ENCODE measurements around the gene PHC2. TPM values are rescaled to one million over a fixed set of nuclear protein-coding genes. Genes with fewer than 3 reads are reported as not detected.

Gene PHC2
- total RNA-seq, 1 experiment from 2014 or later: 176 TPM

GRCh38 chr1:33366762-33367484 is 64.0 kb downstream of the PHC2 start:
- no peak overlapping the region for H2AFZ ChIP-seq (ENCODE audit: low read depth, low read length, poor library complexity, severe bottlenecking)
- H3K4me1 ChIP-seq (ENCODE audit: control insufficient read depth in 1 of 2, insufficient read depth in 2 of 2, low read length in 2 of 2): 0 out of 4 replicates have a peak, but pooled peaks cover 0 to 3% of the 10 kb centered on the region in 2 experiments
- POLR2A ChIA-PET: no interaction called here
- no peaks in the 10 kb centered on the region for H4K20me1 ChIP-seq (ENCODE audit: insufficient read depth)
- H3K27me3 ChIP-seq (ENCODE audit: insufficient read depth, low read length): no peaks in the 10 kb centered on the region
- peaks cover 36 to 66% of the 10 kb centered on the region in 2 experiments; a peak in 3 of 4 replicates for H3K36me3 ChIP-seq (ENCODE audit: control insufficient read depth in 1 of 2, insufficient read depth in 2 of 2, low read length in 2 of 2)
- no peak overlapping the region; the same call in 1 of the 2 replicates for H3K27ac ChIP-seq (ENCODE audit: low read depth, low read length)
- H3K9ac ChIP-seq (ENCODE audit: low read length): no peak overlapping the region
- intact Hi-C loops (cut with micrococcal nuclease): loop anchor here (5.0 to 10.0 kb wide), 2 partner anchors 105 to 152 kb away; partner anchors contain the start of gene ZSCAN20
- no TSS peak for BruUV-seq (replicated peaks)
- H3K4me3 ChIP-seq (replicated peaks in 1 of 2; ENCODE audit: low read depth in 1 of 2, low read length in 2 of 2): no peak overlapping the region
- ATAC-seq: no peak
- H3K9me2 ChIP-seq (ENCODE audit: insufficient read depth): no peaks in the 10 kb centered on the region
- DNase-seq (ENCODE audit: low read depth, low spot score): no peak
- RAD21 ChIA-PET (ENCODE audit: low non-redundant PET in 1 of 2, low total read pairs in 2 of 2, uncharacterized antibody in 2 of 2, unreplicated experiment in 2 of 2): interaction anchor here in 1 of 2 experiments (0.6 kb wide), 1 partner anchor 89 kb away, joined by 3 read pairs; no protein-coding TSS in a partner anchor
- no peaks in the 10 kb centered on the region for H3K9me3 ChIP-seq (ENCODE audit: control insufficient read depth in 1 of 2, insufficient read depth in 1 of 2, low read depth in 1 of 2, low read length in 2 of 2)
- TF ChIP-seq POLR2A (IDR thresholded peaks at IDR 0.05; ENCODE audit: borderline replicate concordance, extremely low read depth, insufficient read depth, insufficient read length): no peak
- TF ChIP-seq SP1 (IDR thresholded peaks at IDR 0.05; ENCODE audit: low read depth): no peak
- no peak for TF ChIP-seq FOSL1 (IDR thresholded peaks at IDR 0.05; ENCODE audit: low read depth)
- no peak for TF ChIP-seq CTCF (IDR thresholded peaks at IDR 0.05 in 2 of 3, conservative IDR thresholded peaks at IDR 0.05 in 1 of 3; ENCODE audit: borderline replicate concordance in 1 of 3, insufficient read depth in 1 of 3, low read depth in 2 of 3, low read length in 2 of 3)
- no peak for TF ChIP-seq YY1 (IDR thresholded peaks at IDR 0.05; ENCODE audit: extremely low read depth, insufficient replicate concordance, low read depth, low read length)
- no peak for TF ChIP-seq CBX3 (IDR thresholded peaks at IDR 0.05; ENCODE audit: low read depth)
- TF ChIP-seq ELF1 (IDR thresholded peaks at IDR 0.05; ENCODE audit: borderline replicate concordance, low read depth): no peak
- TF ChIP-seq SRF (IDR thresholded peaks at IDR 0.05; ENCODE audit: low read depth): no peak
- no peak for TF ChIP-seq ZFX (IDR thresholded peaks at IDR 0.05)
- TF ChIP-seq POLR2AphosphoS5 (IDR thresholded peaks at IDR 0.05; ENCODE audit: low read depth, low read length): no peak
- no peak for TF ChIP-seq REST (IDR thresholded peaks at IDR 0.05; ENCODE audit: low read depth)
- no peak for TF ChIP-seq SIN3A (IDR thresholded peaks at IDR 0.05; ENCODE audit: low read depth)
- TF ChIP-seq EZH2phosphoT487 (IDR thresholded peaks at IDR 0.05; ENCODE audit: borderline replicate concordance): no peak
- no peak for TF ChIP-seq MAX (IDR thresholded peaks at IDR 0.05)
- TF ChIP-seq ATF3 (IDR thresholded peaks at IDR 0.05): no peak
- TF ChIP-seq ZBTB33 (IDR thresholded peaks at IDR 0.05; ENCODE audit: extremely low read depth, insufficient replicate concordance, low read length): no peak
- no peak for TF ChIP-seq CEBPB (IDR thresholded peaks at IDR 0.05; ENCODE audit: low read depth)
- no peak for TF ChIP-seq TCF7L2 (IDR thresholded peaks at IDR 0.05; ENCODE audit: borderline replicate concordance, extremely low read depth, insufficient read depth, insufficient read length)
- TF ChIP-seq RAD21 (IDR thresholded peaks at IDR 0.05; ENCODE audit: low read depth): no peak
- H3K79me2 ChIP-seq (ENCODE audit: insufficient read depth, low read length): no peaks in the 10 kb centered on the region; the same call in 1 of the 2 replicates
- CTCF ChIA-PET: interaction anchor here (1.4 kb wide), 1 partner anchor 148 kb away, joined by 4 read pairs; no protein-coding TSS in a partner anchor
- H3K4me2 ChIP-seq (ENCODE audit: low read length): no peak overlapping the region

Data from HCT116 (cell line).